HG02981 (cell line): ENCODE measurements around the gene POLR3E.

Experiments
- ATAC-seq: cut with Tn5 transposase; IDR thresholded peaks from one replicate; pipeline ENCODE4 v1.9.1; 2021; ENCODE audit warnings: mild to moderate bottlenecking, moderate library complexity; ENCODE audit not compliant: unreplicated experiment

The POLR3E gene

DNA sequence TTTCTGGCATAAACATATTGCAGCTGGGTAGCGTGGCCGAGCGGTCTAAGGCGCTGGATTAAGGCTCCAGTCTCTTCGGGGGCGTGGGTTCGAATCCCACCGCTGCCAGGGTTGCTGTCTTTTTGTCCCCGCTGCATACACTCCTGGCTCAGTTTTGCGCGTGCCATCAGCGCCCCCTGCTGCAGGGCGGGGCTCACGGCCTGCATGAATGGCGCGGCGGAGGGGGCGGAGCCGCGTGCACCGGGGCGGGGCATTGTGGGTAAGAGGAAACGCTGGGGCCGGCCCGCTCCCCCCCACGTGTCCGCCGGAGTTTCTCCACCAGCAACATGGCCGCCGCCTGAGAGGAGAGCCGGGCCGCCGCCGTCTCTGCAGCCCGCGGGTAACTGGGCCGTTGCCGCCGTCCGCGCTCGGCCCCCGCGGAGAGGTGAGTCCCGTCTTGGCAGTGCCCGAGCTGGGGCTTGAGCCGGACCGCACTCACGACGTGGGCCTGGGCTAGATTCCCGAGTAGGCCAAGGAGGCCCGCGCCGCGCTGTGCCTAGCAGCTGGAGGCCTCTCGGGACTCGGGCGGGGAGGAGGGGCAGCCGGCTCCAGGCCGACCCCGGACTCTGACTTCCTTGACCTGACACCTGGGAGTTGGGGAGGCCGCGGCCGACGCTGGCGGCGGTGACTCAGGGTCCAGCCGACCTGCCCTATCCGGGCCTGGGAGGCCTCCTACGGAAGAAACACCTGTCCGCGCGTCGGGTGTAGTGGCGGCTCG is at the start of gene POLR3E:
TSS of gene POLR3E (plus strand) at position 296 of the 757 bp plus-strand sequence. CDS start 5,560 bp downstream, outside the sequence.
- peak; percentile 85 for ATAC-seq

- no peak for ATAC-seq
Measured at GRCh38 chr16:22250522-22250921, 46.7 kb upstream of the POLR3E start.

DNA sequence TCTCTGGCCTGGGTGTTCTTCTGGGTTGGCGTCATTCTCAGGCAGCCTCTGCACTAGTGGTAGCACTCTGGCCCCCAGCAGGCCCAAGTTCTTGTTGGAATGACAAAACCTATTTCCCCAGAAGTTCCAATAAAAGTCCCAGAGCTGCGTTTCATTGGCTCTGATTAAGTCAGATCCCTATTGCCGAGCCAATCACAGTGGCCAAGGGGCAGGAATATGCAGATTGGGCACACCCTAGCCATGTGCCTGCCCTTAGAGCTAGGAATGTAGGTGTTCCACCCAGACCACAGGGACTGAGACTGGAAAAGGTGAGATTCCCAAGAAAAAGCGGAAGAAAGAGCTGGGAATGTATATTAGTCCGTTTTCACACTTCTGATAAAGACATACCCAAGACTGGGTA is 44.9 kb upstream of the POLR3E start:
- ATAC-seq: no peak

DNA sequence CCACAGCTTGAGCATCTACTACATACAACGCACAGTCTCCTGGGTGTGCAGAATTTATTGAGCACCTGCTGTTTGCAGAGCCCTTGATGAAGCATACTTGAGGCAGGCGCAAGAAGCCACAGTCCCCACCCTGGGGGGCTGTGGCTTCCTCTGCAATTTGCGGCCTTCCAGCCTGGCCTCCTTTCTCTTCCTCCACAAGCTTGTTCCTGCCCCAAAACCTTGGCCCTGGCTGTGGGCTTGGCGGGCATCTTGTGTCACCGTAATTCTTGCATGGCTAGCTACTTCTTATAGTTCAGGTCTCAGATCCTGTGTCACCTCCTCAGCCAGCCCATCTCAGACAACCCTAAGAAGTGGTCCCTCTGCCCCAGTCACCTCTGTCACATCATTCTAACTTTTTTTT is 43.9 kb upstream of the POLR3E start:
- no peak for ATAC-seq

GRCh38 chr16:22255335-22255734 is 41.9 kb upstream of the POLR3E start:
- no peak for ATAC-seq

DNA sequence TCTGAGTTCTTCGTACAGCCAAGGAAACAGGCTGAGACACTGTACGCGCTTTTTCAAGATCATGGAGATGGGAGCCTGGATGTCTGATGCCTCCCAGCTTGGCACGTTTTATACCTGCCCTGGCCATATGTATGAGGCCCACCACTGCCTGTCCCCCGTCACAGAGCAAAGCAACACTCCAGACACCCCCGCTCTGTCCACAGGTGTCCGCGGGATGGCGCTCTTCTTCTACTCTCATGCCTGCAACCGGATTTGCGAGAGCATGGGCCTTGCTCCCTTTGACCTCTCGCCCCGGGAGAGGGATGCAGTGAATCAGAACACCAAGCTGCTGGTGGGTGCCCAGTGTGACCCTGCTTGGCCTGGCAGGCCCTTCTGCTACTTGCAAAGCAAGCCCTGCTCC is 39.8 kb upstream of the POLR3E start:
- no peak for ATAC-seq

GRCh38 chr16:22260490-22260889 is 36.7 kb upstream of the POLR3E start:
- no peak for ATAC-seq

- ATAC-seq: no peak
Measured at GRCh38 chr16:22262460-22262859, 34.7 kb upstream of the POLR3E start.

- ATAC-seq: no peak
Measured at GRCh38 chr16:22264786-22265185, 32.4 kb upstream of the POLR3E start.

- ATAC-seq: no peak
Measured at GRCh38 chr16:22265351-22265750, 31.9 kb upstream of the POLR3E start.

DNA sequence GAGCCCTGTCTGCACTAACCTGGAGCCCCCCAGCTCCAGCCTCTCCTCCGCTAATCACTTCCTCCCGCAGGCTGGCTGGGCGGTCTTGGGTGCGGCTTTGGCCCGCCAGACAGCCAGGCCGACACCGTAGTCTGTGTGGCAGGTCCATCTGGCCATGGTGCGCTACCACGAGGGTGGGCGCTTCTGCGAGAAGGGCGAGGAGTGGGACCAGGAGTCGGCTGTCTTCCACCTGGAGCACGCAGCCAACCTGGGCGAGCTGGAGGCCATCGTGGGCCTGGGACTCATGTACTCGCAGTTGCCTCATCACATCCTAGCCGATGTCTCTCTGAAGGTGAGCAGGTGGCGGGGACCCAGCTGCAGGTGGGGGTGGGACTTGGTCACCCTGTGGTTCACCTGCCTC is 30.7 kb upstream of the POLR3E start:
- no peak for ATAC-seq

- ATAC-seq: no peak
Measured at GRCh38 chr16:22267764-22268163, 29.4 kb upstream of the POLR3E start.

- ATAC-seq: no peak
Measured at GRCh38 chr16:22270525-22270924, 26.7 kb upstream of the POLR3E start.

- no peak for ATAC-seq
Measured at GRCh38 chr16:22272870-22273650, 24.1 kb upstream of the POLR3E start.

DNA sequence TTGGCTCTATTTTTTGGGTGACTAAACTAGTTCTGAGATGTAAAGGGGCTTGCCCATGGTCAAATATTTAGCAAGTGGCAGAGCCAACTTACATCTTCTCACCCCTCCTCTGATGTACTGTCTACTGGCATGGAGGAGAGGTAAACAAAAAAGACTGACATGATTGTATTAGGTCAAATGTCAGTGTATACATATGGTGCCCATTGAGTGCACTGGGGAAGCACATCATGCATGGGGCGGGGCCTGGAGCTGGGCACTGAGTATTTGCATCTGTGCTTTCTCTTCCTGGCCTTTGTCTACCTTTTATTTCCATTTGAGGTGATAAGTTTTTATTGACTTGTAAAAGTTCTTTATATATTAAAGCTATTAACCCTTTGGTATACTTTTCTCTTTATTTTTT is 22.3 kb upstream of the POLR3E start:
- no peak for ATAC-seq

- ATAC-seq: no peak
Measured at GRCh38 chr16:22278441-22279230, 18.6 kb upstream of the POLR3E start.

DNA sequence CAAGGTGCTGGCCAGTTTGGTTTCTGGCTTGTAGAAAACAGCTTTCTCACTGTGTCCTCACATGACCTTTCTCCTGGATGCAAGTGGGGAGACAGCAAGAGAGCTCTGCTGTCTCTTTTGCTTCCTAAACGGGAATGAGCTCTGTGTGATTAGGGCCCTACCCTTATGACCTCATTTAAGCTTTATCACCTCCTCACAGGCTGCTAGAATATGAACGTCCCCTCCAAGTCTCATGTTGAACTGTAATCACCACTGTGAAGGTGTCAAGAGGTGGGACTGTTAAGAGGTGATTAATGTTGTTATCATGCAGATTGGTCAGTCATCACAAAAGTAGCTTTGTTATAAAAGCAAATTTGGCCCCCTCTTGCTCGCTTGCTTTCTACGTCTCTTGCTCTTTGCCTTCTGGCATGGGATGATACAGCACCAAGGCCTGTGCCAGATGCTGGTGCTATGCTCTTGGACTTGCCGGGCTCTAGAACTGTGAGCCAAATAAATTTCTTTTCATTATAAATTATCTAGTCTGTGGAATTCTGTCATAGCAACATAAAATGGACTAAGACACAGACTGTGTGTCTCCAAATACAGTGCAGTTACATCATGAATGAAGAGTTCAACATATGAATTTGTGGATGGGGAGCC is 14.8 kb upstream of the POLR3E start:
- no peak for ATAC-seq

GRCh38 chr16:22284637-22285036 is 12.6 kb upstream of the POLR3E start:
- ATAC-seq: no peak

GRCh38 chr16:22285080-22285479 is 12.1 kb upstream of the POLR3E start:
- no peak for ATAC-seq

DNA sequence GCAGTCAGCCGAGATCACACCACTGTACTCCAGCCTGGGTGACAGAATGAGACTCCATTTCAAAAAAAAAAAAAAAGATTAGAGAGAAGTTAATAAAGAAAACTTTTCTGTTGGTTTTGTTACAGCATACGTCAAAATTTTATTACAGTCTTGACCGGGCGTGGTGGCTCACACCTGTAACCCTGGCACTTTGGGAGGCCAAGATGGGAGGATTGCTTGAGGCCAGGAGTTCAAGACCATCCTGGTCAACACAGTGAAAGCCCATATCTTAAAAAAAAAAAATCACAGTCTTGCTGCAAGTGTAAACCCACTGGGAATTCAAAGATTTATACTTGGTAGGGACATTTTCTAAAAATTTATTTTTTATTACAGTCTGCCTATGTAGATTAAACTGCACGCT is 6.2 kb upstream of the POLR3E start:
- ATAC-seq: no peak

DNA sequence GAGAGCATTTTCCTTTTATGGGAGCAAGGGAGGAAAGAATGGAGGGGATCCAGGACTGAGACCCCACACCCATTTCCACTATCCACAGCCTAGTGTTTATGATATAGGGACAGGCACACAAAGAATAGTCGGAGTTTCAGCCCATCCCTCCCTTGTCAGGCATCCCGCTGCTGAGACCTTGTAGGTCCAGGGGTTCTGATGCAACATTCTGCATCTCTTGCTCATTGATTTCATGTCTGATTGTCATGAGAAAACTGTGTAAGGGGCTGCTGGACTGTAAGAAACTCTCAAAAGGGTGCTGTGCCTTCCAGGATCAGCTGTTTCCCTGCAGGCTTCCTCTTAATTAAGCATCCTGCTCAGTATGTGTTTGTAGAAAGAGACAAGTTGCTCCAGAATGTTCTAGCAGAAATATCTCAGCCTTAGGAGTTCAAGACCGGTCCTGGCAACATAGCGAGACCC is 5.3 kb upstream of the POLR3E start:
- no peak for ATAC-seq
